HepG2 (cell line): Measurements from ENCODE around the gene SLC35F1. TPM values are rescaled to one million over a fixed set of nuclear protein-coding genes. Genes with fewer than 3 reads are reported as not detected.

Experiments used
- ATAC-seq: fragments of 200-7000 bp; cut with Tn5 transposase; 3 replicates; pipeline ENCODE4 v1.9.1; 2020; ENCODE audit warnings: mild to moderate bottlenecking, moderate library complexity
- BruUV-seq: library from RNA; stranded (reverse); fragments of 400-500 nt; replicated peaks from 2 replicates; lab custom pipeline; 2021; lab: Mats Ljungman, UMichigan
- CTCF ChIA-PET: fragments of 300-600 bp; formaldehyde crosslinking; extraction: SDS; loops from one replicate; lab custom pipeline; 2021; ENCODE audit warnings: low total read pairs, inconsistent platforms, low intra/inter-chr PET ratio; lab: Yijun Ruan, JAX
- POLR2A ChIA-PET: fragments of 350-600 bp; sonication (Branson Sonifier 250); formaldehyde crosslinking; loops from one replicate; lab custom pipeline; 2020; ENCODE audit warnings: antibody characterized with exemption, inconsistent platforms; lab: Yijun Ruan, JAX
- DNase-seq: peaks from one replicate; pipeline ENCODE4 v3.0.0-alpha.2; 2015; ENCODE audit warnings: low spot score
- FAIRE-seq: peaks from 3 replicates; lab custom pipeline; 2011; peaks lifted over from hg19 to GRCh38; lab: Jason Lieb, UNC
- H2AFZ ChIP-seq: one replicate; pipeline ENCODE4 v1.6.1; 2011; ENCODE audit warnings: low read length, inconsistent platforms
- H3K27ac ChIP-seq: fragments of 300-600 bp; 3 replicates; pipeline ENCODE4 v1.8.0; 2011; ENCODE audit warnings: mixed run types, mild to moderate bottlenecking, mixed read lengths, low read length, inconsistent platforms; ENCODE audit not compliant: insufficient read depth; ENCODE audit errors: extremely low read length
- H3K27me3 ChIP-seq, 2 experiments: fragments of 200-600 bp in 1 of 2; 2 replicates in 1 of 2; 3 replicates in 1 of 2; pipeline versions ENCODE4 v1.6.0 to v1.8.0; 2011; ENCODE audit warnings: low read length in 2 of 2, mild to moderate bottlenecking in 2 of 2, moderate library complexity in 2 of 2, inconsistent platforms in 1 of 2; ENCODE audit not compliant: insufficient read depth in 2 of 2, control insufficient read depth in 1 of 2
- H3K36me3 ChIP-seq, 2 experiments: fragments of 200-600 bp in 1 of 2; replicated peaks in 1 of 2; 2 replicates in 1 of 2; 3 replicates in 1 of 2; pipeline versions ENCODE4 v1.5.1 to v1.8.0; 2011; ENCODE audit warnings: low read length in 2 of 2, inconsistent platforms in 1 of 2; ENCODE audit not compliant: insufficient read depth in 2 of 2, control insufficient read depth in 1 of 2
- H3K4me1 ChIP-seq: 2 replicates; pipeline ENCODE4 v1.5.1; 2012; ENCODE audit warnings: low read length, inconsistent platforms; ENCODE audit not compliant: insufficient read depth
- H3K4me2 ChIP-seq: 2 replicates; pipeline ENCODE4 v1.6.0; 2011; ENCODE audit warnings: low read depth, low read length, inconsistent platforms
- H3K4me3 ChIP-seq, 3 experiments: fragments of 200-600 bp in 1 of 3; sonication (generic), shearing (Covaris generic) in 1 of 3; replicated peaks in 1 of 3; 2 replicates each; pipeline ENCODE4 v1.5.1; 2011 to 2016; ENCODE audit warnings: low read length in 3 of 3, inconsistent platforms in 2 of 3, low read depth in 2 of 3, mild to moderate bottlenecking in 2 of 3, control low read depth in 1 of 3, mixed read lengths in 1 of 3; ENCODE audit not compliant: insufficient read depth in 1 of 3
- H3K79me2 ChIP-seq: one replicate; pipeline ENCODE4 v1.6.1; 2011; ENCODE audit warnings: low read length, inconsistent platforms; ENCODE audit not compliant: insufficient read depth
- H3K9ac ChIP-seq: 2 replicates; pipeline ENCODE4 v1.6.0; 2011; ENCODE audit warnings: mild to moderate bottlenecking, low read depth, low read length, inconsistent platforms; ENCODE audit not compliant: insufficient read depth
- H3K9me3 ChIP-seq: 2 replicates; pipeline ENCODE4 v1.5.1; 2012; ENCODE audit warnings: mild to moderate bottlenecking, low read length
- H4K20me1 ChIP-seq: 2 replicates; pipeline ENCODE4 v1.6.0; 2011; ENCODE audit warnings: inconsistent platforms, mild to moderate bottlenecking, low read length, moderate library complexity; ENCODE audit not compliant: insufficient read depth
- ADNP ChIP-seq: sonication (generic); formaldehyde crosslinking; IDR thresholded peaks from 2 replicates; pipeline ENCODE4 v1.4.0; 2020; ENCODE audit warnings: missing genetic modification reagents
- CCDC6 ChIP-seq: sonication (generic); formaldehyde crosslinking; IDR thresholded peaks from 2 replicates; pipeline ENCODE4 v1.8.1; 2022; ENCODE audit warnings: mild to moderate bottlenecking, missing genetic modification reagents, moderate library complexity
- CEBPB ChIP-seq: IDR thresholded peaks from 2 replicates; pipeline ENCODE4 v1.6.1; 2011; ENCODE audit warnings: low read depth, low read length, improper control_type of control experiment, borderline replicate concordance
- PAXIP1 ChIP-seq: sonication (generic); formaldehyde crosslinking; conservative IDR thresholded peaks from 2 replicates; pipeline ENCODE4 v1.4.0; 2020; ENCODE audit warnings: mild to moderate bottlenecking, missing genetic modification reagents, moderate library complexity
- PHB2 ChIP-seq: fragments of 450-650 bp; IDR thresholded peaks from 2 replicates; pipeline ENCODE4 v1.6.1; 2018; ENCODE audit not compliant: partially characterized antibody
- SOX5 ChIP-seq: IDR thresholded peaks from 2 replicates; pipeline ENCODE4 v1.6.1; 2016; ENCODE audit warnings: borderline replicate concordance
- ZBTB21 ChIP-seq: sonication (generic); formaldehyde crosslinking; IDR thresholded peaks from 2 replicates; pipeline ENCODE4 v1.4.0; 2020; ENCODE audit warnings: missing genetic modification reagents
- ZFP1 ChIP-seq: IDR thresholded peaks from 2 replicates; pipeline ENCODE4 v1.6.1; 2016
- ZNF280D ChIP-seq: sonication (generic); formaldehyde crosslinking; IDR thresholded peaks from 2 replicates; pipeline ENCODE4 v1.5.1; 2020; ENCODE audit warnings: mild to moderate bottlenecking, missing genetic modification reagents
- ZNF570 ChIP-seq: sonication (generic); formaldehyde crosslinking; IDR thresholded peaks from 2 replicates; pipeline ENCODE4 v1.4.0; 2020; ENCODE audit warnings: mild to moderate bottlenecking, missing genetic modification reagents, borderline replicate concordance
- ZNF674 ChIP-seq: sonication (generic); formaldehyde crosslinking; IDR thresholded peaks from 2 replicates; pipeline ENCODE4 v1.5.0; 2020; ENCODE audit warnings: low read depth, mild to moderate bottlenecking, missing genetic modification reagents
- ZNF709 ChIP-seq: sonication (generic); formaldehyde crosslinking; IDR thresholded peaks from 2 replicates; pipeline ENCODE4 v1.5.0; 2020; ENCODE audit warnings: mild to moderate bottlenecking, missing genetic modification reagents
- ZNF788 ChIP-seq: sonication (generic); formaldehyde crosslinking; IDR thresholded peaks from 2 replicates; pipeline ENCODE4 v1.5.0; 2020; ENCODE audit warnings: mild to moderate bottlenecking, missing genetic modification reagents, borderline replicate concordance
- WGBS: methylation state at CpG from one replicate; pipeline ENCODE4 v1.1.6; 2017; ENCODE audit warnings: low lambda C conversion rate; 5-methylcytosine and 5-hydroxymethylcytosine counted together
- in situ Hi-C: cut with HindIII; loops from 2 replicates; pipeline ENCODE4 v1.10.0; 2017; ENCODE audit warnings: low pct_unique_long_range_greater_than_20kb; ENCODE audit not compliant: extremely low pct_ligation_motif_present
- intact Hi-C: fragments of 100-400 bp; cut with micrococcal nuclease; formaldehyde crosslinking; loops from one replicate; pipeline ENCODE4 v1.10.0; 2022; ENCODE audit not compliant: unreplicated experiment
- polyA plus RNA-seq, 8 experiments: library from polyadenylated mRNA; depleted of rRNA in 3 of 8; stranded (reverse) in 7 of 8; unstranded in 1 of 8; fragments of >200 nt; fragmentation: Illumina TruSeq in 4 of 8; extraction: Trizol in 4 of 8; gene quantifications; 2 replicates each; pipeline versions ENCODE4 v1.2.1 to v1.2.3, GENCODE V29; 2011 to 2016; ENCODE audit warnings: low read depth in 4 of 8, missing spikeins in 1 of 8, mixed read lengths in 1 of 8; ENCODE audit not compliant: insufficient read depth in 1 of 8
- total RNA-seq, 5 experiments: library from RNA; depleted of rRNA; stranded (reverse); fragments of >200 nt; fragmentation: Illumina TruSeq; extraction: Trizol; gene quantifications; 2 replicates each; pipeline ENCODE4 v1.2.3, GENCODE V29; 2016; ENCODE audit warnings: low read depth in 1 of 5

The SLC35F1 gene
- total and polyA plus RNA-seq, 2 of the 13 experiments (the other 11 are each of a cell fraction or from before 2014, with no cell fraction given), result 0.01 TPM; not detected in 1

- no TSS peak for BruUV-seq
- Histone ChIP-seq H3K9me3 (no peaks in the 10 kb centered on the region), H3K4me3 (no peak overlapping the region), H3K9ac (no peak overlapping the region), H4K20me1 (no peaks in the 10 kb centered on the region), H3K27me3 (no peaks in the 10 kb centered on the region; a peak in 1 of 5 replicates), H2AFZ (no peak overlapping the region), H3K27ac (no peak overlapping the region), H3K79me2 (no peaks in the 10 kb centered on the region), H3K4me1 (no peaks in the 10 kb centered on the region), H3K36me3 (no peaks in the 10 kb centered on the region), H3K4me2 (no peak overlapping the region)
- no peak for ATAC-seq
- no peak for DNase-seq
- ChIA-PET POLR2A (no interaction called here), CTCF (no interaction called here)
- 0% methylated on average over 3 of the region's 3 CpGs for WGBS
- intact Hi-C loops, result no loop called here
- no peak for FAIRE-seq
- TF ChIP-seq CEBPB (peak; percentile 28; the same call in 1 of the 2 replicates), SOX5 (CRISPR knock-in tag) (no peak)
- in situ Hi-C loops, result no loop called here
Measured at GRCh38 chr6:118187568-118188164, 280.6 kb downstream of the SLC35F1 start.

- Histone ChIP-seq H3K27me3 (no peaks in the 10 kb centered on the region; a peak in 1 of 5 replicates), H3K9me3 (no peaks in the 10 kb centered on the region), H2AFZ (no peak overlapping the region), H3K27ac (no peak overlapping the region), H3K4me1 (no peaks in the 10 kb centered on the region), H3K79me2 (no peaks in the 10 kb centered on the region), H3K4me3 (no peak overlapping the region), H3K36me3 (no peaks in the 10 kb centered on the region), H3K4me2 (no peak overlapping the region), H4K20me1 (no peaks in the 10 kb centered on the region), H3K9ac (no peak overlapping the region)
- ChIA-PET CTCF (no interaction called here), POLR2A (no interaction called here)
- BruUV-seq, result no TSS peak
- FAIRE-seq (no peak), DNase-seq (no peak), ATAC-seq (no peak)
- WGBS, result 5% methylated on average over 2 of the region's 2 CpGs
- in situ Hi-C loops, result no loop called here
- intact Hi-C loops, result no loop called here
- no peak for TF ChIP-seq ADNP (CRISPR knock-in tag)
- TF ChIP-seq ZNF709 (CRISPR knock-in tag), result no peak
- TF ChIP-seq ZBTB21 (CRISPR knock-in tag), result no peak
- TF ChIP-seq PAXIP1, result no peak
- no peak for TF ChIP-seq CCDC6
- TF ChIP-seq PHB2, result no peak
- TF ChIP-seq ZNF674 (CRISPR knock-in tag), result no peak
- no peak for TF ChIP-seq ZNF570 (CRISPR knock-in tag)
- TF ChIP-seq ZNF280D (CRISPR knock-in tag), result no peak
- no peak for TF ChIP-seq ZNF788 (CRISPR knock-in tag)
- no peak for TF ChIP-seq ZFP1 (CRISPR knock-in tag)
Measured at GRCh38 chr6:118188561-118188960, 281.5 kb downstream of the SLC35F1 start.
